Measurements from ENCODE around the gene HIRIP3. TPM values are rescaled to one million over a fixed set of nuclear protein-coding genes. Genes with fewer than 3 reads are reported as not detected.

The HIRIP3 gene
- total and polyA plus RNA-seq, 2 experiments from 2014 or later: 22.2 to 26.7 TPM

GRCh38 chr16:29996766-29997250 is 1.4 kb upstream of the HIRIP3 start:
- TF ChIP-seq CTCF (IDR thresholded peaks at IDR 0.05; ENCODE audit: low read depth, low read length): no peak
- Histone ChIP-seq H3K27ac (no peak overlapping the region), H3K27me3 (no peaks in the 10 kb centered on the region), H3K36me3 (peaks cover 5% of the 10 kb centered on the region), H3K9me3 (ENCODE audit: low read depth) (no peaks in the 10 kb centered on the region), H3K4me1 (ENCODE audit: low read depth) (no peaks in the 10 kb centered on the region), H3K4me3 (peak overlapping the region; percentile 84)
- DNase-seq (ENCODE audit: low read depth in 1 of 2, low spot score in 1 of 2): peak in 1 of 2 donors; percentile 8

GRCh38 chr16:29995911-29996765 is 721 bp upstream of the HIRIP3 start, which contains the start of gene INO80E:
INO80E (plus strand) TSS chr16:29996241; CDS start chr16:29996311, 70 bp downstream.
- Histone ChIP-seq H3K9me3 (ENCODE audit: low read depth) (no peaks in the 10 kb centered on the region), H3K27me3 (no peaks in the 10 kb centered on the region), H3K27ac (peak within 1 kb of the TSS; percentile 86), H3K4me3 (peak within 1 kb of the TSS; percentile 84), H3K36me3 (peaks cover 6% of the 10 kb centered on the region), H3K4me1 (ENCODE audit: low read depth) (no peaks in the 10 kb centered on the region)
- peak; percentile 96 to 97 for DNase-seq (ENCODE audit: low read depth in 1 of 2, low spot score in 1 of 2)
- no peak for TF ChIP-seq CTCF (IDR thresholded peaks at IDR 0.05; ENCODE audit: low read depth, low read length)

- Histone ChIP-seq H3K27me3 (no peaks in the 10 kb centered on the region), H3K9me3 (ENCODE audit: low read depth) (no peaks in the 10 kb centered on the region), H3K4me1 (ENCODE audit: low read depth) (no peaks in the 10 kb centered on the region), H3K4me3 (peak overlapping the region; percentile 84), H3K27ac (peak overlapping the region; percentile 86), H3K36me3 (peaks cover 17% of the 10 kb centered on the region)
- TF ChIP-seq CTCF (IDR thresholded peaks at IDR 0.05; ENCODE audit: low read depth, low read length): no peak
- peak in 1 of 2 donors; percentile 53 for DNase-seq (ENCODE audit: low read depth in 1 of 2, low spot score in 1 of 2)
Measured at GRCh38 chr16:29994600-29995323, 655 bp downstream of the HIRIP3 start.

- H3K27me3 ChIP-seq: no peaks in the 10 kb centered on the region
- no peak overlapping the region for H3K27ac ChIP-seq
- H3K36me3 ChIP-seq: peaks cover 20% of the 10 kb centered on the region
- no peaks in the 10 kb centered on the region for H3K9me3 ChIP-seq (ENCODE audit: low read depth)
- no peak for TF ChIP-seq CTCF (IDR thresholded peaks at IDR 0.05; ENCODE audit: low read depth, low read length)
- H3K4me1 ChIP-seq (ENCODE audit: low read depth): no peaks in the 10 kb centered on the region
- no peak for DNase-seq (ENCODE audit: low read depth in 1 of 2, low spot score in 1 of 2)
- H3K4me3 ChIP-seq: no peak overlapping the region
Measured at GRCh38 chr16:29993903-29994599, 1.4 kb downstream of the HIRIP3 start.

- no peak for TF ChIP-seq CTCF (IDR thresholded peaks at IDR 0.05; ENCODE audit: low read depth, low read length)
- Histone ChIP-seq H3K27ac (no peak overlapping the region), H3K4me3 (no peak overlapping the region), H3K9me3 (ENCODE audit: low read depth) (no peaks in the 10 kb centered on the region), H3K27me3 (no peaks in the 10 kb centered on the region), H3K36me3 (peaks cover 20% of the 10 kb centered on the region), H3K4me1 (ENCODE audit: low read depth) (no peaks in the 10 kb centered on the region)
- DNase-seq (ENCODE audit: low read depth in 1 of 2, low spot score in 1 of 2): no peak
Measured at GRCh38 chr16:29993191-29993902, 2.1 kb downstream of the HIRIP3 start.
